GM10248 (cell line): Measurements from ENCODE around the gene ZCCHC14.

Source experiments
- CTCF ChIA-PET: fragments of 300-600 bp; sonication (Branson Sonifier 250); formaldehyde crosslinking; extraction: SDS; loops from one replicate; lab custom pipeline; 2021; ENCODE audit warnings: antibody characterized with exemption; lab: Yijun Ruan, JAX
- POLR2A ChIA-PET: fragments of 350-650 bp; sonication (Branson Sonifier 250); formaldehyde crosslinking; extraction: SDS; loops from one replicate; lab custom pipeline; 2020; ENCODE audit warnings: antibody characterized with exemption; lab: Yijun Ruan, JAX
- DNase-seq: peaks from one replicate; pipeline ENCODE4 v3.0.0; 2012; ENCODE audit errors: extremely low spot score
- TF ChIP-seq, protein P1 (sequence below): IDR thresholded peaks from 2 replicates; pipeline ENCODE4 v1.5.1; 2012; ENCODE audit warnings: mild to moderate bottlenecking, low read depth; ENCODE audit errors: extremely low read depth, missing control alignments, control extremely low read depth

The ZCCHC14 gene

GRCh38 chr16:87463722-87464690 is 28.8 kb downstream of the ZCCHC14 start:
- TF ChIP-seq, protein P1, sequence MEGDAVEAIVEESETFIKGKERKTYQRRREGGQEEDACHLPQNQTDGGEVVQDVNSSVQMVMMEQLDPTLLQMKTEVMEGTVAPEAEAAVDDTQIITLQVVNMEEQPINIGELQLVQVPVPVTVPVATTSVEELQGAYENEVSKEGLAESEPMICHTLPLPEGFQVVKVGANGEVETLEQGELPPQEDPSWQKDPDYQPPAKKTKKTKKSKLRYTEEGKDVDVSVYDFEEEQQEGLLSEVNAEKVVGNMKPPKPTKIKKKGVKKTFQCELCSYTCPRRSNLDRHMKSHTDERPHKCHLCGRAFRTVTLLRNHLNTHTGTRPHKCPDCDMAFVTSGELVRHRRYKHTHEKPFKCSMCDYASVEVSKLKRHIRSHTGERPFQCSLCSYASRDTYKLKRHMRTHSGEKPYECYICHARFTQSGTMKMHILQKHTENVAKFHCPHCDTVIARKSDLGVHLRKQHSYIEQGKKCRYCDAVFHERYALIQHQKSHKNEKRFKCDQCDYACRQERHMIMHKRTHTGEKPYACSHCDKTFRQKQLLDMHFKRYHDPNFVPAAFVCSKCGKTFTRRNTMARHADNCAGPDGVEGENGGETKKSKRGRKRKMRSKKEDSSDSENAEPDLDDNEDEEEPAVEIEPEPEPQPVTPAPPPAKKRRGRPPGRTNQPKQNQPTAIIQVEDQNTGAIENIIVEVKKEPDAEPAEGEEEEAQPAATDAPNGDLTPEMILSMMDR: no peak
- CTCF ChIA-PET: interaction anchor here (0.7 to 3.2 kb wide), 8 partner anchors 10 to 173 kb away, joined by 3 to 10 read pairs (median 4); no protein-coding TSS in a partner anchor
- POLR2A ChIA-PET: interaction anchor here (0.6 kb wide), 1 partner anchor 45 kb away, joined by 4 read pairs; no protein-coding TSS in a partner anchor
- peak; percentile 56 for DNase-seq

GRCh38 chr16:87461466-87461991 is 31.3 kb downstream of the ZCCHC14 start:
- peak; percentile 77 for DNase-seq
- POLR2A ChIA-PET: no interaction called here
- CTCF ChIA-PET: interaction anchor here (1.0 to 1.6 kb wide), 6 partner anchors 13 to 241 kb away, joined by 3 to 6 read pairs (median 4); no protein-coding TSS in a partner anchor
- TF ChIP-seq, protein P1: peak; percentile 59

DNA sequence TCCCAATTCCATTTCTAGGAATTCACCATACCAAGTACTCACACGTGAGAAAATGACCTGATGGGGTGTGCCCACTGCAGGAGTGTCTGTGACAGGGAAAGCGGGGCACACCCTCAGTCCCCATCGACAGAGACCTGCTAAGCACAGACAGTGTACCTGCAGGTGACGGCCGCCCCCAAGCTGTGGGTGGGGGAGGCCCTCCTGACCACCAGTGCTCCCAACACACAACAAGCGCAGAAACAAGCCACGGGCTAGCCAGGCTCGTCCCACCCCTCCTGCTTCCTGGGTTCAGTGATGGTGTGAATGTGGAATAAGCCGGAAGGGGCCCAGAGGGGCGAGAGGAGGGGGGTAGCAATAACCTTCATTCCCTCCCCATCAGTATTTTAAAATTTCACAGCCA is 31.9 kb downstream of the ZCCHC14 start:
- POLR2A ChIA-PET: no interaction called here
- CTCF ChIA-PET: interaction anchor here (1.0 to 1.6 kb wide), 6 partner anchors 13 to 242 kb away, joined by 3 to 6 read pairs (median 4); no protein-coding TSS in a partner anchor
- TF ChIP-seq, protein P1: no peak
- DNase-seq: no peak

GRCh38 chr16:87459833-87460232 is 33.0 kb downstream of the ZCCHC14 start:
- TF ChIP-seq, protein P1: no peak
- CTCF ChIA-PET: interaction anchor here (1.3 to 1.6 kb wide), 2 partner anchors 14 to 176 kb away, joined by 6 read pairs; no protein-coding TSS in a partner anchor
- POLR2A ChIA-PET: no interaction called here
- DNase-seq: no peak

GRCh38 chr16:87459027-87459426 is 33.8 kb downstream of the ZCCHC14 start:
- CTCF ChIA-PET: no interaction called here
- DNase-seq: no peak
- TF ChIP-seq, protein P1: no peak
- POLR2A ChIA-PET: no interaction called here

DNA sequence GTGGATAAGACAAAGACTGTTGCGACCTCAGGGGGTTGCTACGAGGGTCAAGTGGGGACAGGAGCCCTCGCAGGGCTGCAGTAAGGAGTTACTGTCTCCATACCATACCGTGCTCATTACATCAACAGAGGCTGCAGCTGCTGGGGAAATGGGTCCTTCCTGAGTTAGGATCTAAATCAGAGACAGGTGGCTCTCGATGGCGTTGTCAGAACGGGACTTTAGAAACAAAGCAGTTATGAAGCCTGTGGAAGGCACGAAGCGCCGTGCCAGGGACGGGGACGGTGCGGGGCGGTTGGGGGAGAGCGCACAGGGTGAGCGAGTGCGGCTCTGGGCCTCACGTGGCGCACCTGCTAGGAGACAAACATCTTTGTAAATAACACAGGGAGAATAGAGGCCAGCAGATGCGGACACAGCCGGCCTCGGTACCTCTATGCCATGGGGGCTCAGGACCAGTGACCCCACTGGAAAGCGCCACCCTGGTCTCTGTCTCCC is 34.4 kb downstream of the ZCCHC14 start:
- ChIA-PET CTCF (no interaction called here), POLR2A (no interaction called here)
- TF ChIP-seq, protein P1: no peak
- DNase-seq: no peak
